Bronchial epithelial cell (primary cell): ENCODE measurements around the gene ACP7. TPM values are rescaled to one million over a fixed set of nuclear protein-coding genes. Genes with fewer than 3 reads are reported as not detected.

Experiments
- DNase-seq: peaks from one replicate; pipeline ENCODE4 v3.0.0-alpha.2; 2010; ENCODE audit warnings: low read depth
- FAIRE-seq: peaks from 2 replicates; lab custom pipeline; 2011; peaks lifted over from hg19 to GRCh38; lab: Jason Lieb, UNC
- H3K27me3 ChIP-seq: 2 replicates; pipeline ENCODE4 v1.5.1; 2011; ENCODE audit warnings: low read length; ENCODE audit not compliant: control insufficient read depth, insufficient read depth
- H3K36me3 ChIP-seq: 2 replicates; pipeline ENCODE4 v1.5.1; 2011; ENCODE audit warnings: low read length; ENCODE audit not compliant: control insufficient read depth, insufficient read depth
- H3K4me3 ChIP-seq: 2 replicates; pipeline ENCODE4 v1.5.1; 2011; ENCODE audit warnings: mild to moderate bottlenecking, low read depth, low read length, control low read depth
- total RNA-seq: library from RNA; depleted of rRNA; stranded (reverse); fragments of >200 nt; gene quantifications from 2 replicates; pipeline ENCODE4 v1.2.1, GENCODE V29; 2014
- TF ChIP-seq, protein P1 (sequence below): IDR thresholded peaks from 2 replicates; pipeline ENCODE4 v1.5.1; 2011; ENCODE audit warnings: mild to moderate bottlenecking, moderate library complexity, low read length, control low read depth, inconsistent platforms; ENCODE audit not compliant: insufficient read depth, severe bottlenecking

The ACP7 gene
- total RNA-seq, 1 donor from 2014 or later: 0.53 TPM

DNA sequence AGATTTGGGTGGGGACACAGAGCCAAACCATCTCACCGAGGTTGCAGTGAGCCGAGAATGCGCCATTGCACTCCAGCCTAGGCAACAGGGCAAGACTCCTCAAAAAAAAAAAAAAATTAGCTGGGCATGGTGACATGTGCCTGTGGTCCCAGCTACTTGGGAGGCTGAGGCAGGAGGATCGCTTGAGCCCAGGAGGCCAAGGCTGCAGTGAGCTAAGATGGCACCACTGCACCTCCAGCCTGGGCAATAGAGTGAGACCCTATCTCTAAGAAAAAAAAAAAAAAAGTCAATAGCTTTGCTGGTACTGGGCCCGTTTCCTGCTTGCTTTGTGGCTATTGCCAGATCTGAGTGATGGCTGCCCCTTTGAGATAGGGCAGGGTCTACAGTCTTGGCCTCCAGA, 13.1 kb downstream of the ACP7 start:
- peaks cover 2% of the 10 kb centered on the region for H3K27me3 ChIP-seq
- no peak overlapping the region for H3K4me3 ChIP-seq
- FAIRE-seq (no peak), DNase-seq (no peak)
- TF ChIP-seq, protein P1, sequence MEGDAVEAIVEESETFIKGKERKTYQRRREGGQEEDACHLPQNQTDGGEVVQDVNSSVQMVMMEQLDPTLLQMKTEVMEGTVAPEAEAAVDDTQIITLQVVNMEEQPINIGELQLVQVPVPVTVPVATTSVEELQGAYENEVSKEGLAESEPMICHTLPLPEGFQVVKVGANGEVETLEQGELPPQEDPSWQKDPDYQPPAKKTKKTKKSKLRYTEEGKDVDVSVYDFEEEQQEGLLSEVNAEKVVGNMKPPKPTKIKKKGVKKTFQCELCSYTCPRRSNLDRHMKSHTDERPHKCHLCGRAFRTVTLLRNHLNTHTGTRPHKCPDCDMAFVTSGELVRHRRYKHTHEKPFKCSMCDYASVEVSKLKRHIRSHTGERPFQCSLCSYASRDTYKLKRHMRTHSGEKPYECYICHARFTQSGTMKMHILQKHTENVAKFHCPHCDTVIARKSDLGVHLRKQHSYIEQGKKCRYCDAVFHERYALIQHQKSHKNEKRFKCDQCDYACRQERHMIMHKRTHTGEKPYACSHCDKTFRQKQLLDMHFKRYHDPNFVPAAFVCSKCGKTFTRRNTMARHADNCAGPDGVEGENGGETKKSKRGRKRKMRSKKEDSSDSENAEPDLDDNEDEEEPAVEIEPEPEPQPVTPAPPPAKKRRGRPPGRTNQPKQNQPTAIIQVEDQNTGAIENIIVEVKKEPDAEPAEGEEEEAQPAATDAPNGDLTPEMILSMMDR: no peak
- H3K36me3 ChIP-seq: no peaks in the 10 kb centered on the region

DNA sequence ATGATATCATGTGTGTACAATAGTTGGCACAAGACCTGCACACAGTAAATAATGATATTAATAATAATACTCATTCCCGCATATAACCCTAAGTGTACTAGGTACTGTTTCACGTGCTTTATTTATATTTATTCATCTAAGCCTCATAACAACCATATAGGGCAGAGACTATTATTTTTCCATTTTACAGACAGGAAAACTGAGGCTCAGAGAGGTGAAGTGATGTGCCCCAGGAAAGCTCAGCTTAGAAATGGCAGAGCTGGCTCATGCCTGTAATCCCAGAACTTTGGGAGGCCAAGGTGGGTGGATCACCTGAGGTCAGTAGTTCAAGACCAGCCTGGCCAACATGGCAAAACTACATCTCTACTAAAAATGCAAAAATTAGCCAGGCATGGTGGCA, 13.6 kb downstream of the ACP7 start:
- no peak overlapping the region for H3K4me3 ChIP-seq
- DNase-seq: no peak

DNA sequence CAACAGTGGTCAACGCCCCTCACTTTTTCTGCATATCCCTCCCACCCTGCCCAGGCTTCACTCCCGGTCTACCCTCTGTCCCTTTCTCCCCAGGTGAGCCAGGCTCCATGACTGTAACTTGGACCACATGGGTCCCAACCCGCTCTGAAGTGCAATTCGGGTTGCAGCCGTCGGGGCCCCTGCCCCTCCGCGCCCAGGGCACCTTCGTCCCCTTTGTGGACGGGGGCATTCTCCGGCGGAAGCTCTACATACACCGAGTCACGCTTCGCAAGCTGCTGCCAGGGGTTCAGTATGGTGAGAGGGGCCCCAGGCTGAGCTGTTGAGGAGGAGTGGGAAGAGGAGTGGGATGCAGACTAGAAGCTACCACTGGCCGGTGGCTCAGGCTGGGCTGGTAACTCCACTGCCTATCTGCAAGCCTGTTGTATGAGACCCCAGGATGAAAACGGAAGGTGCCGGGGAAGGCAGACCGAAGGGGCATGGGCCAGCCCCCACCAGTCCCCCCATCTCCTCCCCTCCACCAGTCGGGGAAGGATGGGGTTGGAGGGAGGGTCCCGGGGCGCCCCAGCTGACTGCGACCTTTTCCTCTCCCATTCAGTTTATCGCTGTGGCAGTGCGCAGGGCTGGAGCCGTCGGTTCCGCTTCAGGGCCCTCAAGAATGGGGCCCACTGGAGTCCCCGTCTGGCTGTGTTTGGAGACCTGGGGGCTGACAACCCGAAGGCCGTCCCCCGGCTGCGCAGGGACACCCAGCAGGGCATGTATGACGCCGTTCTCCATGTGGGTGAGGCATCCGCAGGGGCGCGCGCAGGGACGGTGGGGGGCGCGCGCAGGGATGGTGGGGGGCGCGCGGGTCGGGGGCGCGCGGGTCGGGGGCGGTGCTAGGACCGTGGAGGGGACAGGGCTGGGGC, 14.4 kb downstream of the ACP7 start:
- Histone ChIP-seq H3K4me3 (no peak overlapping the region), H3K27me3 (peaks cover 2% of the 10 kb centered on the region), H3K36me3 (no peaks in the 10 kb centered on the region)
- DNase-seq (no peak), FAIRE-seq (no peak)
- TF ChIP-seq, protein P1: no peak

More for the DNA sequence above, 13.6 kb downstream of the ACP7 start:
- FAIRE-seq: no peak
- no peaks in the 10 kb centered on the region for H3K36me3 ChIP-seq
- H3K27me3 ChIP-seq: peaks cover 2% of the 10 kb centered on the region
- TF ChIP-seq, protein P1: no peak

DNA sequence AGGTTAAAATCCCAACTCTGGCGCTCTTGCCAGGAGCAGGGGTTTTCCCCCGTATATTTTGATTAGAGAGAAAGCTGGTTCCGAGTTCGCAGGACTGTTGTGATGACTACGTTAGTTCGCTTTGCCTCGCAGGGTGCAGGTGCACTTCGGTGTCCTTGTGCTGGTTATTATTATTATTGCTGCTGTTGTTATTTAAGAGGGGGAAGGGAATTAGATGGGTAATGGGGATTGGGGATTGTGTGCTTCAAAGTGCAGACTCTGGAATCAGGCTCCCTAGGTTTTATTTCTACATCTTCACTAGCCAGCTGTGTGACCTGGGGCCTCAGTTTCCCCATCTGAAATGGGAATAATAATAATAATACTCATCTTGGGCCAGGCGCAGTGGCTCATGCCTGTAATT, 15.2 kb downstream of the ACP7 start:
- TF ChIP-seq, protein P1: no peak
- FAIRE-seq: no peak
- DNase-seq: no peak
- Histone ChIP-seq H3K4me3 (no peak overlapping the region), H3K27me3 (peaks cover 2% of the 10 kb centered on the region), H3K36me3 (no peaks in the 10 kb centered on the region)

DNA sequence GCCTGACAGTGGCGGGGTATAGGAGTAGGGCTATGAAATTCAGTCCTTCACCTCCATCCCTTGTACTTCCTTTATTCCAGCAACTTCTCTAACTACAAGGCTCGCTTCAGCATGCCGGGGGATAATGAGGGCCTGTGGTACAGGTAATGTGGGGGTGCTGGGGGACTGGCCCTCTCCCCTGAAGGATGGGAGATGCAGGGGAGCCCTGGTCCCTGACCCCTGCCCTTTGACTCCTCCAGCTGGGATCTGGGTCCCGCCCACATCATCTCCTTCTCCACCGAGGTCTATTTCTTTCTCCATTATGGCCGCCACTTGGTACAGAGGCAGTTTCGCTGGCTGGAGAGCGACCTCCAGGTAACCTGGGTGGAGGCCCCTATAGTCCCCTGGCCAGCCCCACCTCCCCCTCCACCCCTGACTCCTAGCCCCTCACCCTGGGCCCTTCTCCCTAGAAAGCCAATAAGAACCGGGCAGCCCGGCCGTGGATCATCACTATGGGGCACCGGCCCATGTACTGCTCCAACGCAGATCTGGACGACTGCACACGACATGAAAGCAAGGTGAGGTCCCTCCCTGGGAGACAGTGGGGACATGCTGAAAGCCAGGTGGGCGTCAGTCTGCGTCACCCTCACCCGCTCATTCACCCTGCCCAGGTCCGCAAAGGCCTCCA, 16.5 kb downstream of the ACP7 start:
- no peak for DNase-seq
- H3K36me3 ChIP-seq: no peaks in the 10 kb centered on the region

More for the DNA sequence above, 16.5 kb downstream of the ACP7 start:
- no peak overlapping the region for H3K4me3 ChIP-seq
- peaks cover 2% of the 10 kb centered on the region for H3K27me3 ChIP-seq
- no peak for FAIRE-seq
- TF ChIP-seq, protein P1: no peak
